Kidney (tissue), 14 donors: ENCODE data around the gene SH3PXD2B. TPM values are rescaled to one million over a fixed set of nuclear protein-coding genes. Genes with fewer than 3 reads are reported as not detected.
A peak's percentile ranks its signal among the peaks of the same experiment; 100 is the strongest.

ENCODE experiments used
- DNase-seq, 5 donors: peaks; one replicate each; pipeline ENCODE4 v3.0.0-alpha.2; 2013 to 2020
- FAIRE-seq: peaks from 2 replicates; lab custom pipeline; 2012; peaks lifted over from hg19 to GRCh38; lab: Jason Lieb, UNC
- H3K27ac ChIP-seq, 2 donors: one replicate each; pipeline ENCODE4 v1.7.0; 2013; ENCODE audit warnings: low read depth in 2 of 2, low read length in 2 of 2, inconsistent platforms in 1 of 2
- H3K27me3 ChIP-seq: one replicate; pipeline ENCODE4 v1.7.1; 2013; ENCODE audit warnings: low read length, inconsistent platforms; ENCODE audit not compliant: control insufficient read depth, insufficient read depth
- H3K36me3 ChIP-seq, 3 donors: one replicate each; pipeline versions ENCODE4 v1.7.0 to v1.7.1; 2013; ENCODE audit warnings: low read length in 3 of 3, control low read depth in 1 of 3, inconsistent platforms in 1 of 3; ENCODE audit not compliant: insufficient read depth in 3 of 3, control insufficient read depth in 2 of 3
- H3K4me1 ChIP-seq, 3 donors: one replicate each; pipeline versions ENCODE4 v1.7.0 to v1.7.1; 2013; ENCODE audit warnings: low read length in 3 of 3, inconsistent platforms in 1 of 3, low read depth in 1 of 3; ENCODE audit not compliant: control insufficient read depth in 2 of 3, insufficient read depth in 2 of 3
- H3K4me3 ChIP-seq, 3 donors: one replicate each; pipeline versions ENCODE4 v1.7.0 to v1.8.1; 2013; ENCODE audit warnings: low read length in 3 of 3, control low read depth in 1 of 3, inconsistent platforms in 1 of 3
- H3K9ac ChIP-seq, 3 donors: one replicate each; pipeline versions ENCODE4 v1.7.0 to v1.7.1; 2013; ENCODE audit warnings: low read length in 3 of 3, control low read depth in 1 of 3, inconsistent platforms in 1 of 3
- H3K9me3 ChIP-seq, 3 donors: one replicate each; pipeline versions ENCODE4 v1.7.0 to v1.7.1; 2013; ENCODE audit warnings: low read length in 3 of 3, control low read depth in 1 of 3, inconsistent platforms in 1 of 3; ENCODE audit not compliant: control insufficient read depth in 2 of 3, insufficient read depth in 1 of 3
- CTCF ChIP-seq: IDR thresholded peaks from 3 replicates; pipeline ENCODE4 v1.5.1; 2012; ENCODE audit warnings: mild to moderate bottlenecking, moderate library complexity, borderline replicate concordance; ENCODE audit not compliant: insufficient read depth; ENCODE audit errors: extremely low read depth
- intact Hi-C: fragments of 100-400 bp; cut with DNase I; formaldehyde crosslinking; loops from one replicate; pipeline ENCODE4 v1.11.1; 2022
- polyA plus RNA-seq: library from polyadenylated mRNA; stranded (reverse); fragments of 350-450 nt; fragmentation: Illumina TruSeq; extraction: RNeasy Lipid Tissue Mini Kit (QIAGEN cat#74804); gene quantifications from one replicate; pipeline ENCODE4 v1.2.3, GENCODE V29; 2014; ENCODE audit warnings: low read depth, low replicate concordance; ENCODE audit not compliant: insufficient read depth
- total RNA-seq: library from RNA; stranded (reverse); fragmentation: NEBNext Ultra II Directional; extraction: Animal tissue kit (Norgen Biotek cat#: 25700); gene quantifications from one replicate; pipeline ENCODE4 v1.2.1, GENCODE V29; 2021
- donor health status: control.
- donor health status: control.
- donor health status: control.
- donor health status: control.
- donor health status: control.
- donor health status: DM: yes; HTN: yes; CAD: no.
- donor health status: Normal renal cell carcinoma (clear cell type).

The SH3PXD2B gene
- total and polyA plus RNA-seq, 2 donors from 2014 or later = 3.1 to 22.8 TPM

GRCh38 chr5:172493906-172494305 lies 39.6 kb upstream of the SH3PXD2B start:
- intact Hi-C loops = no loop called here
- DNase-seq (no peak), FAIRE-seq (no peak)
- H3K27me3 ChIP-seq = no peaks in the 10 kb centered on the region
- H3K4me1 ChIP-seq = peaks cover 0 to 7% (median 0%) of the 10 kb centered on the region in 3 donors
- no peak overlapping the region for H3K9ac ChIP-seq
- H3K9me3 ChIP-seq = no peaks in the 10 kb centered on the region
- no peak overlapping the region for H3K4me3 ChIP-seq
- no peak for TF ChIP-seq CTCF
- H3K36me3 ChIP-seq = no peaks in the 10 kb centered on the region
- H3K27ac ChIP-seq = no peak overlapping the region

- no peak for FAIRE-seq
- Histone ChIP-seq H3K27me3 (no peaks in the 10 kb centered on the region), H3K4me3 (no peak overlapping the region), H3K9me3 (no peaks in the 10 kb centered on the region), H3K36me3 (no peaks in the 10 kb centered on the region), H3K4me1 (peaks cover 0 to 7% (median 0%) of the 10 kb centered on the region in 3 donors), H3K9ac (no peak overlapping the region), H3K27ac (no peak overlapping the region)
- intact Hi-C loops = no loop called here
- DNase-seq = no peak
- TF ChIP-seq CTCF = no peak
Observed at GRCh38 chr5:172493461-172493860, 39.1 kb upstream of the SH3PXD2B start.

GRCh38 chr5:172493002-172493401 lies 38.7 kb upstream of the SH3PXD2B start:
- no peaks in the 10 kb centered on the region for H3K27me3 ChIP-seq
- TF ChIP-seq CTCF = no peak
- FAIRE-seq (no peak), DNase-seq (peak in 1 of 5 donors; percentile 12)
- H3K9ac ChIP-seq = no peak overlapping the region
- no peak overlapping the region for H3K27ac ChIP-seq
- no peak overlapping the region for H3K4me3 ChIP-seq
- intact Hi-C loops = no loop called here
- H3K9me3 ChIP-seq = no peaks in the 10 kb centered on the region
- no peaks in the 10 kb centered on the region for H3K36me3 ChIP-seq
- peaks cover 0 to 7% (median 0%) of the 10 kb centered on the region in 3 donors for H3K4me1 ChIP-seq
